ENCODE results near the gene DSP. TPM values are rescaled to one million over a fixed set of nuclear protein-coding genes. Genes with fewer than 3 reads are reported as not detected.

DSP gene, protein sequence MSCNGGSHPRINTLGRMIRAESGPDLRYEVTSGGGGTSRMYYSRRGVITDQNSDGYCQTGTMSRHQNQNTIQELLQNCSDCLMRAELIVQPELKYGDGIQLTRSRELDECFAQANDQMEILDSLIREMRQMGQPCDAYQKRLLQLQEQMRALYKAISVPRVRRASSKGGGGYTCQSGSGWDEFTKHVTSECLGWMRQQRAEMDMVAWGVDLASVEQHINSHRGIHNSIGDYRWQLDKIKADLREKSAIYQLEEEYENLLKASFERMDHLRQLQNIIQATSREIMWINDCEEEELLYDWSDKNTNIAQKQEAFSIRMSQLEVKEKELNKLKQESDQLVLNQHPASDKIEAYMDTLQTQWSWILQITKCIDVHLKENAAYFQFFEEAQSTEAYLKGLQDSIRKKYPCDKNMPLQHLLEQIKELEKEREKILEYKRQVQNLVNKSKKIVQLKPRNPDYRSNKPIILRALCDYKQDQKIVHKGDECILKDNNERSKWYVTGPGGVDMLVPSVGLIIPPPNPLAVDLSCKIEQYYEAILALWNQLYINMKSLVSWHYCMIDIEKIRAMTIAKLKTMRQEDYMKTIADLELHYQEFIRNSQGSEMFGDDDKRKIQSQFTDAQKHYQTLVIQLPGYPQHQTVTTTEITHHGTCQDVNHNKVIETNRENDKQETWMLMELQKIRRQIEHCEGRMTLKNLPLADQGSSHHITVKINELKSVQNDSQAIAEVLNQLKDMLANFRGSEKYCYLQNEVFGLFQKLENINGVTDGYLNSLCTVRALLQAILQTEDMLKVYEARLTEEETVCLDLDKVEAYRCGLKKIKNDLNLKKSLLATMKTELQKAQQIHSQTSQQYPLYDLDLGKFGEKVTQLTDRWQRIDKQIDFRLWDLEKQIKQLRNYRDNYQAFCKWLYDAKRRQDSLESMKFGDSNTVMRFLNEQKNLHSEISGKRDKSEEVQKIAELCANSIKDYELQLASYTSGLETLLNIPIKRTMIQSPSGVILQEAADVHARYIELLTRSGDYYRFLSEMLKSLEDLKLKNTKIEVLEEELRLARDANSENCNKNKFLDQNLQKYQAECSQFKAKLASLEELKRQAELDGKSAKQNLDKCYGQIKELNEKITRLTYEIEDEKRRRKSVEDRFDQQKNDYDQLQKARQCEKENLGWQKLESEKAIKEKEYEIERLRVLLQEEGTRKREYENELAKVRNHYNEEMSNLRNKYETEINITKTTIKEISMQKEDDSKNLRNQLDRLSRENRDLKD (N-terminal part only)
- 170 and 176 TPM in 2 replicates for polyA plus RNA-seq (2013)

- WGBS (ENCODE audit: extremely low coverage, insufficient coverage, insufficient read length): no CpG with 5 or more reads among the region's 105 CpGs
- Histone ChIP-seq H3K4me2 (ENCODE audit: low read length) (peak within 1 kb of the TSS; percentile 60), H2BK12ac (ENCODE audit: low read length) (peak within 1 kb of the TSS; percentile 70), H3K9me3 (ENCODE audit: insufficient read depth, low read depth, low read length) (no peaks in the 10 kb centered on the region), H3K9ac (ENCODE audit: low read length) (peak within 1 kb of the TSS; percentile 95), H3K23ac (ENCODE audit: low read length) (no peak within 1 kb of the TSS), H2AFZ (ENCODE audit: insufficient read depth, low read length, poor library complexity) (peak within 1 kb of the TSS; percentile 33), H3K79me2 (ENCODE audit: control insufficient read depth, insufficient read depth, low read length, poor library complexity) (peaks cover 29% of the 10 kb centered on the region), H4K91ac (ENCODE audit: low read depth, low read length) (peak within 1 kb of the TSS; percentile 76), H3K4me3 (ENCODE audit: low read depth, low read length) (peak within 1 kb of the TSS; percentile 93), H2BK120ac (ENCODE audit: insufficient read depth, low read length, poor library complexity) (peak within 1 kb of the TSS; percentile 49), H4K12ac (ENCODE audit: low read depth, low read length) (peak within 1 kb of the TSS; percentile 83), H2BK5ac (ENCODE audit: low read depth, low read length, poor library complexity) (peak within 1 kb of the TSS; percentile 64), H3K14ac (ENCODE audit: low read length) (peak within 1 kb of the TSS; percentile 91), H3K79me1 (ENCODE audit: low read length) (peaks cover 23% of the 10 kb centered on the region), H4K8ac (ENCODE audit: low read depth, low read length) (peak within 1 kb of the TSS; percentile 73), H2AK5ac (ENCODE audit: low read length) (peak within 1 kb of the TSS; percentile 90), H3K4me1 (ENCODE audit: control insufficient read depth in 1 of 2, insufficient read depth in 2 of 2, low read length in 2 of 2) (peaks cover 10 to 13% of the 10 kb centered on the region in 2 experiments), H3K4ac (ENCODE audit: low read depth, low read length) (peak within 1 kb of the TSS; percentile 41), H3K36me3 (ENCODE audit: control insufficient read depth in 1 of 2, insufficient read depth in 2 of 2, low read length in 2 of 2) (no peaks in the 10 kb centered on the region), H3K18ac (ENCODE audit: low read length) (peak within 1 kb of the TSS; percentile 97), H3K27me3 (ENCODE audit: insufficient read depth, low read length) (no peaks in the 10 kb centered on the region), H3K27ac (ENCODE audit: low read depth, low read length) (peak within 1 kb of the TSS; percentile 96)
- peak; percentile 75 to 83 for DNase-seq
These were observed at the start of gene DSP for GRCh38 chr6:7541175-7542064. Gene DSP, plus strand, starts transcription at chr6:7541671. Its CDS starts 245 bp downstream, at chr6:7541916.

DNA sequence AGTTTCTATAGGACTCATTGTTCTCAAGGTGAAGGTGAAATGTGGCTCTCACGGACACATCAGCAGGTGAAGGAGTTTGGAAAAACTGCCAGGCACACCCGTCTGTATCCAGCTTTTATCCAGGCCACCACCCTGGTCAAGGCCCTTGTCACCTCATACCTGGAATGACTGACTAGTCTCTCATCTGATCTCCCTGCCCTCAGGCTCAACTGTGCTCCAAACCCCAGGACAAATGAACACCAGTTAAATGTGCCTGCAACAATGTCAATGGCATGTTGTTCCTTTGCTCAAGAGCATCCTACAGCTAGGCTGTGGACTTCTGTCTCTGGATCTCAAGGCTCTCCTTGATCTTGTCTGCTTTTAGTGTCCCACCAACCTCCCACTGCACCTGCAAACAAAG is 47.6 kb upstream of the DSP start:
- H3K79me1 ChIP-seq (ENCODE audit: low read length): no peaks in the 10 kb centered on the region
- WGBS (ENCODE audit: extremely low coverage, insufficient coverage, insufficient read length): no CpG with 5 or more reads among the region's 2 CpGs
- H2BK120ac ChIP-seq (ENCODE audit: insufficient read depth, low read length, poor library complexity): no peak overlapping the region
- no peaks in the 10 kb centered on the region for H3K4me1 ChIP-seq (ENCODE audit: control insufficient read depth in 1 of 2, insufficient read depth in 2 of 2, low read length in 2 of 2)
- no peak overlapping the region for H4K8ac ChIP-seq (ENCODE audit: low read depth, low read length)
- H3K9me3 ChIP-seq (ENCODE audit: insufficient read depth, low read depth, low read length): no peaks in the 10 kb centered on the region
- no peaks in the 10 kb centered on the region for H3K36me3 ChIP-seq (ENCODE audit: control insufficient read depth in 1 of 2, insufficient read depth in 2 of 2, low read length in 2 of 2)
- no peaks in the 10 kb centered on the region for H3K79me2 ChIP-seq (ENCODE audit: control insufficient read depth, insufficient read depth, low read length, poor library complexity)
- H3K23ac ChIP-seq (ENCODE audit: low read length): no peak overlapping the region
- no peak overlapping the region for H2BK12ac ChIP-seq (ENCODE audit: low read length)
- H3K18ac ChIP-seq (ENCODE audit: low read length): no peak overlapping the region
- no peak overlapping the region for H2AFZ ChIP-seq (ENCODE audit: insufficient read depth, low read length, poor library complexity)
- H3K4me2 ChIP-seq (ENCODE audit: low read length): no peak overlapping the region
- no peak overlapping the region for H4K91ac ChIP-seq (ENCODE audit: low read depth, low read length)
- no peak overlapping the region for H2AK5ac ChIP-seq (ENCODE audit: low read length)
- H3K27ac ChIP-seq (ENCODE audit: low read depth, low read length): no peak overlapping the region
- H2BK5ac ChIP-seq (ENCODE audit: low read depth, low read length, poor library complexity): no peak overlapping the region
- no peak overlapping the region for H3K4ac ChIP-seq (ENCODE audit: low read depth, low read length)
- no peak overlapping the region for H3K9ac ChIP-seq (ENCODE audit: low read length)
- H3K14ac ChIP-seq (ENCODE audit: low read length): no peak overlapping the region
- H3K4me3 ChIP-seq (ENCODE audit: low read depth, low read length): no peak overlapping the region
- H3K27me3 ChIP-seq (ENCODE audit: insufficient read depth, low read length): no peaks in the 10 kb centered on the region
- no peak overlapping the region for H4K12ac ChIP-seq (ENCODE audit: low read depth, low read length)
- DNase-seq: peak; percentile 61 to 79

- Histone ChIP-seq H2BK120ac (ENCODE audit: insufficient read depth, low read length, poor library complexity) (no peak overlapping the region), H3K79me1 (ENCODE audit: low read length) (no peaks in the 10 kb centered on the region), H4K91ac (ENCODE audit: low read depth, low read length) (no peak overlapping the region), H2BK12ac (ENCODE audit: low read length) (no peak overlapping the region), H2BK5ac (ENCODE audit: low read depth, low read length, poor library complexity) (no peak overlapping the region), H3K27ac (ENCODE audit: low read depth, low read length) (no peak overlapping the region), H3K4ac (ENCODE audit: low read depth, low read length) (no peak overlapping the region), H3K9me3 (ENCODE audit: insufficient read depth, low read depth, low read length) (no peaks in the 10 kb centered on the region), H4K8ac (ENCODE audit: low read depth, low read length) (no peak overlapping the region), H2AK5ac (ENCODE audit: low read length) (no peak overlapping the region), H3K4me3 (ENCODE audit: low read depth, low read length) (no peak overlapping the region), H3K4me1 (ENCODE audit: control insufficient read depth in 1 of 2, insufficient read depth in 2 of 2, low read length in 2 of 2) (no peaks in the 10 kb centered on the region), H3K9ac (ENCODE audit: low read length) (no peak overlapping the region), H3K14ac (ENCODE audit: low read length) (no peak overlapping the region), H3K27me3 (ENCODE audit: insufficient read depth, low read length) (no peaks in the 10 kb centered on the region), H4K12ac (ENCODE audit: low read depth, low read length) (no peak overlapping the region), H3K79me2 (ENCODE audit: control insufficient read depth, insufficient read depth, low read length, poor library complexity) (no peaks in the 10 kb centered on the region), H2AFZ (ENCODE audit: insufficient read depth, low read length, poor library complexity) (no peak overlapping the region), H3K18ac (ENCODE audit: low read length) (no peak overlapping the region), H3K23ac (ENCODE audit: low read length) (no peak overlapping the region), H3K4me2 (ENCODE audit: low read length) (no peak overlapping the region), H3K36me3 (ENCODE audit: control insufficient read depth in 1 of 2, insufficient read depth in 2 of 2, low read length in 2 of 2) (no peaks in the 10 kb centered on the region)
- DNase-seq: no peak
- WGBS (ENCODE audit: extremely low coverage, insufficient coverage, insufficient read length): no CpG with 5 or more reads among the region's 7 CpGs
These were observed 46.8 kb upstream of the DSP start for GRCh38 chr6:7494638-7495037.

Data from trophoblast cell (in vitro differentiated cells and primary cell).